Keratinocyte (primary cell): ENCODE measurements around the gene UQCRC1. TPM values are rescaled to one million over a fixed set of nuclear protein-coding genes. Genes with fewer than 3 reads are reported as not detected.

Experiments used
- DNase-seq: peaks from one replicate; pipeline ENCODE4 v3.0.0-alpha.2; 2011; ENCODE audit warnings: low read depth, missing footprints, low spot score
- FAIRE-seq: peaks from 2 replicates; lab custom pipeline; 2011; peaks lifted over from hg19 to GRCh38; lab: Jason Lieb, UNC
- H2AFZ ChIP-seq: 2 replicates; pipeline ENCODE4 v1.6.0; 2012; ENCODE audit warnings: low read length, control low read depth, inconsistent platforms; ENCODE audit not compliant: control insufficient read depth
- H3K27ac ChIP-seq: 2 replicates; pipeline ENCODE4 v1.5.1; 2011; ENCODE audit warnings: low read length; ENCODE audit not compliant: control insufficient read depth, insufficient read depth
- H3K27me3 ChIP-seq: 3 replicates; pipeline ENCODE4 v1.6.0; 2011; ENCODE audit warnings: low read length; ENCODE audit not compliant: control insufficient read depth, insufficient read depth; ENCODE audit errors: extremely low read depth
- H3K36me3 ChIP-seq, 2 experiments: 2 replicates in 1 of 2; 3 replicates in 1 of 2; pipeline ENCODE4 v1.5.1; 2011; ENCODE audit warnings: low read length in 2 of 2, mild to moderate bottlenecking in 1 of 2; ENCODE audit not compliant: control insufficient read depth in 2 of 2, insufficient read depth in 2 of 2; ENCODE audit errors: extremely low read depth in 1 of 2
- H3K4me1 ChIP-seq: 3 replicates; pipeline ENCODE4 v1.5.1; 2011; ENCODE audit warnings: low read length; ENCODE audit not compliant: control insufficient read depth, insufficient read depth; ENCODE audit errors: extremely low read depth
- H3K4me2 ChIP-seq: 3 replicates; pipeline ENCODE4 v1.6.0; 2011; ENCODE audit warnings: low read depth, low read length; ENCODE audit not compliant: control insufficient read depth, insufficient read depth; ENCODE audit errors: extremely low read depth
- H3K4me3 ChIP-seq, 3 experiments: fragments of 200-600 bp in 1 of 3; sonication (generic) in 1 of 3; 2 replicates in 2 of 3; 3 replicates in 1 of 3; pipeline ENCODE4 v1.5.1; 2011 to 2016; ENCODE audit warnings: low read length in 3 of 3, mild to moderate bottlenecking in 3 of 3, control low read depth in 2 of 3, inconsistent platforms in 1 of 3, low read depth in 1 of 3, mixed read lengths in 1 of 3, mixed run types in 1 of 3, moderate library complexity in 1 of 3; ENCODE audit not compliant: control insufficient read depth in 2 of 3, insufficient read depth in 2 of 3; ENCODE audit errors: extremely low read depth in 1 of 3
- H3K79me2 ChIP-seq: 2 replicates; pipeline ENCODE4 v1.6.0; 2012; ENCODE audit warnings: low read length; ENCODE audit not compliant: control insufficient read depth, insufficient read depth
- H3K9ac ChIP-seq: 3 replicates; pipeline ENCODE4 v1.6.0; 2011; ENCODE audit warnings: low read length; ENCODE audit not compliant: control insufficient read depth, insufficient read depth; ENCODE audit errors: extremely low read depth
- H3K9me1 ChIP-seq: 3 replicates; pipeline ENCODE4 v1.6.0; 2011; ENCODE audit warnings: low read length; ENCODE audit not compliant: control insufficient read depth, insufficient read depth; ENCODE audit errors: extremely low read depth
- H3K9me3 ChIP-seq: 2 replicates; pipeline ENCODE4 v1.5.1; 2012; ENCODE audit warnings: low read depth, low read length; ENCODE audit not compliant: control insufficient read depth
- H4K20me1 ChIP-seq: 3 replicates; pipeline ENCODE4 v1.6.0; 2011; ENCODE audit warnings: low read length; ENCODE audit not compliant: control insufficient read depth, insufficient read depth; ENCODE audit errors: extremely low read depth
- EZH2 ChIP-seq: IDR thresholded peaks from one replicate; pipeline ENCODE4 v1.6.1; 2012; ENCODE audit warnings: inconsistent platforms, mild to moderate bottlenecking, low read length, moderate library complexity
- dilution Hi-C: fragments of 300-500 bp; cut with MboI; formaldehyde crosslinking; loops from one replicate; pipeline ENCODE4 v1.7.0; 2020; ENCODE audit warnings: low sequenced_read_pairs; ENCODE audit not compliant: extremely low pct_ligation_motif_present
- polyA plus RNA-seq, 5 experiments: library from polyadenylated mRNA; depleted of rRNA in 3 of 5; stranded (reverse) in 3 of 5; stranded (forward) in 1 of 5; unstranded in 1 of 5; fragments of >200 nt; gene quantifications; 1 replicate in 1 of 5; 2 replicates in 3 of 5; 3 replicates in 1 of 5; pipeline versions ENCODE4 v1.2.1 to v1.2.3, GENCODE V29; 2011 to 2012; ENCODE audit warnings: missing spikeins in 2 of 5, low read depth in 1 of 5, low replicate concordance in 1 of 5
- TF ChIP-seq, protein P1 (sequence below), 3 experiments: IDR thresholded peaks in 1 of 3; conservative IDR thresholded peaks in 1 of 3; optimal IDR thresholded peaks in 1 of 3; 2 replicates in 2 of 3; 3 replicates in 1 of 3; pipeline versions ENCODE3 to v1.5.1; 2011; ENCODE audit warnings: low read length in 3 of 3, mild to moderate bottlenecking in 3 of 3, moderate library complexity in 2 of 3, control low read depth in 1 of 3, inconsistent platforms in 1 of 3; ENCODE audit not compliant: insufficient read depth in 2 of 3; ENCODE audit errors: extremely low read depth in 1 of 3

The UQCRC1 gene
- polyA plus RNA-seq, 1 donor (not counting 4 experiments of a cell fraction or from before 2014, with no cell fraction given) = 440 TPM

DNA sequence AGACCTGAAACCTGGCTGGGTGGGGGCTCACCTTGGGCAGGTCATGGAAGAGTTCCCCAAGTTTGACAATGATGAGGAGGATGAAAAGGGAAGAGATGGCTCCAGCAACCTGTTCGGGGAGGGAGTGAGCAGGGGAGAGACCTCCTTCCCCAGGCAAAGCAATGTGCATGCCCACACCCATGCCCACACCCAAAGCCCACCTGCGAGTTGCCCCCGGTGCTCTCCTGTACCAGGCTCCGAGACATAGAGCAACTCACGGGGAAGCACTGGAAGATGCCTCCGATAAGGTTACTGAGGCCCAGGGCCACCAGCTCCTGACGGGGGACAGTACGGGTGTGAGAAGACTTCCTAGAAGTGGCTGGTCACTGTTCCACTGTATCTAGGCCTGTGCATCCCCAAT, 21.0 kb upstream of the UQCRC1 start:
- H3K9me3 ChIP-seq = no peaks in the 10 kb centered on the region
- FAIRE-seq (no peak), DNase-seq (no peak)
- no peak overlapping the region for H2AFZ ChIP-seq
- peaks cover 43 to 50% of the 10 kb centered on the region in 2 experiments for H3K36me3 ChIP-seq
- no peak overlapping the region for H3K4me2 ChIP-seq
- H3K9ac ChIP-seq = no peak overlapping the region
- no peak overlapping the region for H3K27ac ChIP-seq
- TF ChIP-seq EZH2 = no peak
- TF ChIP-seq, protein P1, sequence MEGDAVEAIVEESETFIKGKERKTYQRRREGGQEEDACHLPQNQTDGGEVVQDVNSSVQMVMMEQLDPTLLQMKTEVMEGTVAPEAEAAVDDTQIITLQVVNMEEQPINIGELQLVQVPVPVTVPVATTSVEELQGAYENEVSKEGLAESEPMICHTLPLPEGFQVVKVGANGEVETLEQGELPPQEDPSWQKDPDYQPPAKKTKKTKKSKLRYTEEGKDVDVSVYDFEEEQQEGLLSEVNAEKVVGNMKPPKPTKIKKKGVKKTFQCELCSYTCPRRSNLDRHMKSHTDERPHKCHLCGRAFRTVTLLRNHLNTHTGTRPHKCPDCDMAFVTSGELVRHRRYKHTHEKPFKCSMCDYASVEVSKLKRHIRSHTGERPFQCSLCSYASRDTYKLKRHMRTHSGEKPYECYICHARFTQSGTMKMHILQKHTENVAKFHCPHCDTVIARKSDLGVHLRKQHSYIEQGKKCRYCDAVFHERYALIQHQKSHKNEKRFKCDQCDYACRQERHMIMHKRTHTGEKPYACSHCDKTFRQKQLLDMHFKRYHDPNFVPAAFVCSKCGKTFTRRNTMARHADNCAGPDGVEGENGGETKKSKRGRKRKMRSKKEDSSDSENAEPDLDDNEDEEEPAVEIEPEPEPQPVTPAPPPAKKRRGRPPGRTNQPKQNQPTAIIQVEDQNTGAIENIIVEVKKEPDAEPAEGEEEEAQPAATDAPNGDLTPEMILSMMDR (optimal IDR thresholded peaks at IDR 0.05 in 1 of 3, IDR thresholded peaks at IDR 0.05 in 1 of 3, conservative IDR thresholded peaks at IDR 0.05 in 1 of 3; ENCODE audit: extremely low read depth in 1 of 3, insufficient read depth in 2 of 3, low read length in 3 of 3) = no peak
- H3K27me3 ChIP-seq = no peaks in the 10 kb centered on the region
- H3K9me1 ChIP-seq = peaks cover 2% of the 10 kb centered on the region
- no peak overlapping the region for H3K4me3 ChIP-seq
- H3K4me1 ChIP-seq = peaks cover 5% of the 10 kb centered on the region
- H3K79me2 ChIP-seq = peaks cover 13% of the 10 kb centered on the region
- dilution Hi-C loops = no loop called here
- peaks cover 2% of the 10 kb centered on the region for H4K20me1 ChIP-seq

DNA sequence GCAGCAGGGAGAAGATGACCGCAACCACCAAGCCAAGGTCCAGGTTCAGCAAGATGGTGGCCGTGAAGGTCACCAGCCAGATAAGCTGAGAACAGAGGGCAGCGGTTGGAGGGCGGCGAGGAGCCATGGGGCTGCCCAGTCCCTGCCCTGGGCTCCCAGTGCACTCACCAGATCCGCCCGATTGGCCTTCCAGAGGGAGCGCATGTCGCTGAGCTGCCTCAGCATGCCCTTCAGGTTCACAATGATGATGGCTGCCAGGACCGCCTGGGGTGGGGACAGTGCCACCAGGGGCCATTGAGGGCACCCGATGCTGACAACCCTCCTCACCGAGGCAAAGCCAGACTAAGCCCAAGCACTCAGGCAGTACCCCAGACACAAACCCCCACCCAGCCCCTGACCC, 20.4 kb upstream of the UQCRC1 start:
- Histone ChIP-seq H3K4me2 (no peak overlapping the region), H3K9me1 (peaks cover 2% of the 10 kb centered on the region), H3K36me3 (peaks cover 45 to 50% of the 10 kb centered on the region in 2 experiments), H3K9ac (no peak overlapping the region), H2AFZ (no peak overlapping the region), H3K4me1 (peaks cover 5% of the 10 kb centered on the region), H3K9me3 (no peaks in the 10 kb centered on the region), H4K20me1 (peaks cover 2% of the 10 kb centered on the region), H3K27ac (no peak overlapping the region), H3K79me2 (peaks cover 12% of the 10 kb centered on the region), H3K27me3 (no peaks in the 10 kb centered on the region), H3K4me3 (no peak overlapping the region)
- no peak for DNase-seq
- no peak for FAIRE-seq
- dilution Hi-C loops = no loop called here
- TF ChIP-seq, protein P1 (optimal IDR thresholded peaks at IDR 0.05 in 1 of 3, IDR thresholded peaks at IDR 0.05 in 1 of 3, conservative IDR thresholded peaks at IDR 0.05 in 1 of 3; ENCODE audit: extremely low read depth in 1 of 3, insufficient read depth in 2 of 3, low read length in 3 of 3) = no peak
- no peak for TF ChIP-seq EZH2
